ENCODE data around the gene RUNX2.

GRCh38 chr6:45422503-45423110 lies 94.5 kb downstream of the RUNX2 start:
- TF ChIP-seq CTCF (optimal IDR thresholded peaks at IDR 0.05 in 1 of 3, IDR thresholded peaks at IDR 0.05 in 1 of 3, conservative IDR thresholded peaks at IDR 0.05 in 1 of 3; ENCODE audit: extremely low read depth in 1 of 3, insufficient read depth in 2 of 3, low read length in 3 of 3), result peak in 1 of 3 experiments; percentile 19
- TF ChIP-seq EZH2 (IDR thresholded peaks at IDR 0.05; ENCODE audit: low read length), result no peak
